Progenitor cell of endocrine pancreas (in vitro differentiated cells): ENCODE data around the gene DPP8. TPM values are rescaled to one million over a fixed set of nuclear protein-coding genes. Genes with fewer than 3 reads are reported as not detected.

ENCODE experiments used
- DNase-seq: peaks from one replicate; pipeline ENCODE4 v3.0.0; 2021; ENCODE audit warnings: low spot score; ENCODE audit not compliant: unreplicated experiment
- H3K27ac Mint-ChIP-seq: 2 replicates; pipeline ENCODE4 v1.8.0; 2021; ENCODE audit warnings: mild to moderate bottlenecking, moderate library complexity, mixed read lengths
- H3K27me3 Mint-ChIP-seq: 2 replicates; pipeline ENCODE4 v1.8.0; 2021; ENCODE audit warnings: mixed read lengths
- H3K36me3 Mint-ChIP-seq: 2 replicates; pipeline ENCODE4 v1.8.0; 2022; ENCODE audit warnings: mixed read lengths; ENCODE audit not compliant: insufficient read depth
- H3K4me1 Mint-ChIP-seq: 2 replicates; pipeline ENCODE4 v1.8.0; 2021; ENCODE audit warnings: low read depth, mixed read lengths
- H3K4me3 Mint-ChIP-seq: 2 replicates; pipeline ENCODE4 v1.8.0; 2021; ENCODE audit warnings: low read depth, mild to moderate bottlenecking, moderate library complexity, mixed read lengths
- H3K9me3 Mint-ChIP-seq: 2 replicates; pipeline ENCODE4 v1.8.0; 2021; ENCODE audit warnings: low read depth, mixed read lengths
- total RNA-seq: library from RNA; stranded (reverse); gene quantifications from 2 replicates; pipeline ENCODE4 v1.2.1, GENCODE V29; 2021
- TF ChIP-seq, protein P1 (sequence below): fragments of 200-600 bp; sonication (generic); IDR thresholded peaks from one replicate; pipeline ENCODE4 v1.5.0; 2021; ENCODE audit warnings: antibody characterized with exemption, mild to moderate bottlenecking; ENCODE audit not compliant: unreplicated experiment

DPP8 gene
- total RNA-seq, 1 donor from 2014 or later = 30.7 TPM

- H3K36me3 Mint-ChIP-seq = no peaks in the 10 kb centered on the region
- H3K4me1 Mint-ChIP-seq = peaks cover 18% of the 10 kb centered on the region
- H3K4me3 Mint-ChIP-seq = no peak overlapping the region
- peaks cover 21% of the 10 kb centered on the region for H3K27me3 Mint-ChIP-seq
- H3K9me3 Mint-ChIP-seq = peaks cover 3% of the 10 kb centered on the region
- H3K27ac Mint-ChIP-seq = no peak overlapping the region
- DNase-seq = no peak
- TF ChIP-seq, protein P1, sequence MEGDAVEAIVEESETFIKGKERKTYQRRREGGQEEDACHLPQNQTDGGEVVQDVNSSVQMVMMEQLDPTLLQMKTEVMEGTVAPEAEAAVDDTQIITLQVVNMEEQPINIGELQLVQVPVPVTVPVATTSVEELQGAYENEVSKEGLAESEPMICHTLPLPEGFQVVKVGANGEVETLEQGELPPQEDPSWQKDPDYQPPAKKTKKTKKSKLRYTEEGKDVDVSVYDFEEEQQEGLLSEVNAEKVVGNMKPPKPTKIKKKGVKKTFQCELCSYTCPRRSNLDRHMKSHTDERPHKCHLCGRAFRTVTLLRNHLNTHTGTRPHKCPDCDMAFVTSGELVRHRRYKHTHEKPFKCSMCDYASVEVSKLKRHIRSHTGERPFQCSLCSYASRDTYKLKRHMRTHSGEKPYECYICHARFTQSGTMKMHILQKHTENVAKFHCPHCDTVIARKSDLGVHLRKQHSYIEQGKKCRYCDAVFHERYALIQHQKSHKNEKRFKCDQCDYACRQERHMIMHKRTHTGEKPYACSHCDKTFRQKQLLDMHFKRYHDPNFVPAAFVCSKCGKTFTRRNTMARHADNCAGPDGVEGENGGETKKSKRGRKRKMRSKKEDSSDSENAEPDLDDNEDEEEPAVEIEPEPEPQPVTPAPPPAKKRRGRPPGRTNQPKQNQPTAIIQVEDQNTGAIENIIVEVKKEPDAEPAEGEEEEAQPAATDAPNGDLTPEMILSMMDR = no peak
Observed at GRCh38 chr15:65426216-65426853, 91.2 kb downstream of the DPP8 start.

- Mint-ChIP-seq H3K36me3 (no peaks in the 10 kb centered on the region), H3K9me3 (peaks cover 3% of the 10 kb centered on the region), H3K27me3 (peaks cover 33% of the 10 kb centered on the region), H3K27ac (peak overlapping the region; percentile 18), H3K4me1 (peaks cover 28% of the 10 kb centered on the region), H3K4me3 (no peak overlapping the region)
- TF ChIP-seq, protein P1 = no peak
- DNase-seq = no peak
Observed at GRCh38 chr15:65424683-65425082, 92.8 kb downstream of the DPP8 start.

DNA sequence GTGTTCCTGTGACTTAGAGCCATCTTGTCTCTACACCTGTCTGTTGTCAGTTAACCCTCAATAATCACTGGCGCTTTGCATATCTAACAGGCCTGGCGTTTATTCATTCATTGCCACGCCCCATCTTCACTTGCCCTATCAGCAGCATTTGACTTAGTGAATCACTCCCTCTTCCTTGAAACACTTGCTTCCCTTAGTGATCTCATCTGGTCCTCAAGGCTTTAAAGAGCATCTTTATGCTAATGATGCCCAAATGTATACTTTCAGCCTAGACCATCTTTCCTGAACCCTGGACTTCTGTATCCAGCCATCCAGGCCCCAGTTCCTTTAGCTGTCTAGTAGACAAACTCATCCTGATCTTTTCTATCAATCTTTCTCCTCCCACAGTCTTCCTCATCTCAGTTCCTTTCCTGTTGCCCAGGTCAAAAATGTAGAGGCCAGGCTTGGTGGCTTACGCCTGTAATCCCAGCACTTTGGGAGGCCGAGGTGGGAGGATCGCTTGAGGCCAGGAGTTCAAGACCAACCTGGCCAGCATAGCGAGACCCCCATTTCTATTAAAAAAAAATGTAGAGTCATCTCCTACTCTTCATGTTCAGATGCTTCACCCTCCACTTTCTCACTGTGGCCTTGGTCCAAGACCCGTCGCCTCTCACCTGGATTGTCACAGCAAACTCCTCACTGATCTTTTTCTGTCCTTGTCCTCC, 93.4 kb downstream of the DPP8 start:
- TF ChIP-seq, protein P1 = no peak
- H3K27ac Mint-ChIP-seq = peak overlapping the region; percentile 73
- peaks cover 28% of the 10 kb centered on the region for H3K4me1 Mint-ChIP-seq
- no peak for DNase-seq
- H3K36me3 Mint-ChIP-seq = no peaks in the 10 kb centered on the region
- peak overlapping the region; percentile 86 for H3K4me3 Mint-ChIP-seq
- no peaks in the 10 kb centered on the region for H3K9me3 Mint-ChIP-seq
- H3K27me3 Mint-ChIP-seq = peaks cover 37% of the 10 kb centered on the region

DNA sequence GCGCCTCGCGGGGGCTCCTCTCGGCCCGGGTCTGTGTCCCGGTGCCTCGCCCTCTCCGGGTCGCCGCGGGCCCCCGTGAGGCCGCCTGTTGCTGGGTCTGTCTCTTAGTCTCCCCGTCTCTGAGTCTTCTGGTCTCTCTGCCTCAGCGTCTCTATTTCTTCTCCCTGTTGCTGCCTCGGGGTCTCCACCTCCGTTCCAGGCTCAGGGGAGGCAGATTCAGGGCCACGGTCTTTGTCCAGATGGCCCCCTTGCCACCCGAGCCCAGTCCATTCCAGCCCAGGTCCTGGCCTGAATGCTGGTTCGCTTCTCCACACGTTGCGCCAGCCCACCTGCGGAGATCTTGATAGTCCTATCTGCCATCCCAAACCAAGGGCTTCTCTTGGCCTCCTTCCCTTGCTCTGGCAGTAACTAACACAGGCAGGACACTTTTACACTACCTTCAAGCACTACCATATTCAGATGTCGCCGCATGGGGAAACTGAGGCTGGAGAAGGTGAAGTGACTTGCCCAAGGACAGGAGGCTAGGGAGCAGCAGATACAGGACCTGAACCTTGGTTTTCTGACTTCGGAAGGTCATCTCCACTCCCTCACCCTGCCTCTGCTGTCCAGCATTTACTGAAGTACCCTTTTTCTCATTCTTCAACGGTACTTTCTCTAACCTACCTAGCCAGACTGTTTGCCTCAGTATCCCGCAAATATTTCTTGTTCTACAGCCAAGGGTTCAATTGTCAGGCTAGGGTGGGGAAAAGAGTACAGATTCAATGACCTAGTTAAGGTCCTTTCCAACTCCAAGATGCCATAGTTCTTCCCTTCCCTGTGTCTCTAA, 94.1 kb downstream of the DPP8 start:
- peak overlapping the region; percentile 92 for H3K27ac Mint-ChIP-seq
- H3K4me1 Mint-ChIP-seq = peaks cover 28% of the 10 kb centered on the region
- H3K4me3 Mint-ChIP-seq = peak overlapping the region; percentile 86
- TF ChIP-seq, protein P1 = no peak
- H3K36me3 Mint-ChIP-seq = no peaks in the 10 kb centered on the region
- no peak for DNase-seq
- peaks cover 44% of the 10 kb centered on the region for H3K27me3 Mint-ChIP-seq
- H3K9me3 Mint-ChIP-seq = no peaks in the 10 kb centered on the region
